ENCODE measurements around the gene SYNJ1. TPM values are rescaled to one million over a fixed set of nuclear protein-coding genes. Genes with fewer than 3 reads are reported as not detected.

The SYNJ1 gene
- total and polyA plus RNA-seq, 2 of the 13 experiments (the other 11 are each of a cell fraction or from before 2014, with no cell fraction given) = 2.0 to 2.7 TPM

DNA sequence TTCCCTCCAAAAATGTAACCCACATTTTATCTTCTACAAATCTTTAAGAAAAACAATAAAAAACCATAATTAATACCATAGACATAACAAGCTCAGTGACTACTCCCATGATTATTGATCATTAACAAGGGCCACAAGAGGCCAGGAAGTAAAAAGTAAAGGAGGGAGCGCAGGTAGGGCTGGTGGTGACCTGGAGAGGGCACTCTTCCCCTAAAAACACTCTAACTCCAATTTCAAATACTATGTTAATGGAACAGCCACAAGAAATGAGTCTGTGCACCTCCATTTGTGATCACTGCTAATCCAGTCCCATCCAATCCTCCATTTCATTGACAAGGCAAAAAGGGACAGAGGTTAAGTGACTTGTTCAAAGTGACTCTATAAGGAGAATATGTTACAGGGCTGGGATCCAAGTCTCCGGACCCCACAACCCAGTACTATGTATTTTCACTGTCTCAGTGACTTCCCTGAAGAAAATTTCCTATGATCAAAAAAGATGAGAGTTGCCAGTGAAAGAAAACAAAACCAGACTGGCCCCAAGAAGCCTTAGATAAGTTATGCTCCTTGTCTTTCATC lies 74.4 kb downstream of the SYNJ1 start (continued):
- TF ChIP-seq, protein P1, sequence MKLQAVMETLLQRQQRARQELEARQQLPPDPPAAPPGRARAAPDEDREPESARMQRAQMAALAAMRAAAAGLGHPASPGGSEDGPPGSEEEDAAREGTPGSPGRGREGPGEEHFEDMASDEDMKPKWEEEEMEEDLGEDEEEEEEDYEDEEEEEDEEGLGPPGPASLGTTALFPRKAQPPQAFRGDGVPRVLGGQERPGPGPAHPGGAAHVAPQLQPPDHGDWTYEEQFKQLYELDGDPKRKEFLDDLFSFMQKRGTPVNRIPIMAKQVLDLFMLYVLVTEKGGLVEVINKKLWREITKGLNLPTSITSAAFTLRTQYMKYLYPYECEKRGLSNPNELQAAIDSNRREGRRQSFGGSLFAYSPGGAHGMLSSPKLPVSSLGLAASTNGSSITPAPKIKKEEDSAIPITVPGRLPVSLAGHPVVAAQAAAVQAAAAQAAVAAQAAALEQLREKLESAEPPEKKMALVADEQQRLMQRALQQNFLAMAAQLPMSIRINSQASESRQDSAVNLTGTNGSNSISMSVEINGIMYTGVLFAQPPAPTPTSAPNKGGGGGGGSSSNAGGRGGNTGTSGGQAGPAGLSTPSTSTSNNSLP (IDR thresholded peaks at IDR 0.05; ENCODE audit: low read depth, low read length) = no peak
- TF ChIP-seq, protein P2, sequence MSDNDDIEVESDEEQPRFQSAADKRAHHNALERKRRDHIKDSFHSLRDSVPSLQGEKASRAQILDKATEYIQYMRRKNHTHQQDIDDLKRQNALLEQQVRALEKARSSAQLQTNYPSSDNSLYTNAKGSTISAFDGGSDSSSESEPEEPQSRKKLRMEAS (IDR thresholded peaks at IDR 0.05) = no peak
- TF ChIP-seq, protein P3, sequence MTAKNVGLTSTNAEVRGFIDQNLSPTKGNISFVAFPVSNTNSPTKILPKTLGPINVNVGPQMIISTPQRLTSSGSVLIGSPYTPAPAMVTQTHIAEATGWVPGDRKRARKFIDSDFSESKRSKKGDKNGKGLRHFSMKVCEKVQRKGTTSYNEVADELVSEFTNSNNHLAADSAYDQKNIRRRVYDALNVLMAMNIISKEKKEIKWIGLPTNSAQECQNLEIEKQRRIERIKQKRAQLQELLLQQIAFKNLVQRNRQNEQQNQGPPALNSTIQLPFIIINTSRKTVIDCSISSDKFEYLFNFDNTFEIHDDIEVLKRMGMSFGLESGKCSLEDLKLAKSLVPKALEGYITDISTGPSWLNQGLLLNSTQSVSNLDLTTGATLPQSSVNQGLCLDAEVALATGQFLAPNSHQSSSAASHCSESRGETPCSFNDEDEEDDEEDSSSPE (CRISPR knock-in tag; IDR thresholded peaks at IDR 0.05) = no peak
- no peak for TF ChIP-seq NR2C2 (CRISPR knock-in tag; IDR thresholded peaks at IDR 0.05; ENCODE audit: borderline replicate concordance)

DNA sequence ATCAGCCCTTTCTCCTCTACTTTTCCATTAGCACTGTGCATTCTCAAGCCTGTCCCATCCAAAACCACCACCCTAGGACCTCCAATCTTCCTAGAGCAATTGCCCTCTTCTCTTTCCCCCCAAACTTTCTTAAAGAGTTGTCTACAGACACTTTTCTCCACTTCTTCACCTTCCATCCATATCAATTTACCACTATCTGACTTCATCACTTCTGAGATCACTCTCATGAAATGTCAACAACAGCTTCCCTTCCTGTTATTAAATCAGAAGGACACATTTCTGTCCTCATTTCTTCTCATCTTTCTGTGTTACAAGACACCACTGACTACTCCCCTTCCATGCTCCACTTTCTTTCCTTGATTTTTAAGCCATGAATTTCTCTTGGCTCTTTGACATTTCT lies 79.6 kb downstream of the SYNJ1 start:
- FAIRE-seq (no peak), ATAC-seq (no peak), DNase-seq (ENCODE audit: low spot score) (no peak)
- Histone ChIP-seq H4K20me1 (ENCODE audit: insufficient read depth, low read length) (no peaks in the 10 kb centered on the region), H3K4me3 (replicated peaks in 1 of 3; ENCODE audit: insufficient read depth in 1 of 3, low read depth in 2 of 3, low read length in 3 of 3) (no peak overlapping the region), H3K4me1 (ENCODE audit: insufficient read depth, low read length) (no peaks in the 10 kb centered on the region), H3K36me3 (replicated peaks in 1 of 2; ENCODE audit: control insufficient read depth in 1 of 2, insufficient read depth in 2 of 2, low read length in 2 of 2) (peaks cover 0 to 3% of the 10 kb centered on the region in 2 experiments; a peak in 1 of 5 replicates), H3K9me3 (ENCODE audit: low read length) (no peaks in the 10 kb centered on the region), H3K4me2 (ENCODE audit: low read depth, low read length) (no peak overlapping the region), H3K27me3 (ENCODE audit: control insufficient read depth in 1 of 2, insufficient read depth in 2 of 2, low read length in 2 of 2) (no peaks in the 10 kb centered on the region), H3K79me2 (ENCODE audit: insufficient read depth, low read length) (no peaks in the 10 kb centered on the region), H3K9ac (ENCODE audit: insufficient read depth, low read depth, low read length) (no peak overlapping the region), H2AFZ (ENCODE audit: low read length) (no peak overlapping the region), H3K27ac (ENCODE audit: extremely low read length, insufficient read depth, low read length) (no peak overlapping the region)
- BruUV-seq (replicated peaks) = no TSS peak
- CTCF ChIA-PET (ENCODE audit: low intra/inter-chr PET ratio, low total read pairs) = no interaction called here
- POLR2A ChIA-PET = no interaction called here
- intact Hi-C loops (cut with micrococcal nuclease; ENCODE audit: unreplicated experiment) = no loop called here
- in situ Hi-C loops (cut with HindIII; ENCODE audit: extremely low pct_ligation_motif_present, low pct_unique_long_range_greater_than_20kb) = no loop called here
- no peak for TF ChIP-seq ZNF264 (CRISPR knock-in tag; IDR thresholded peaks at IDR 0.05)
- no peak for TF ChIP-seq RBM39 (IDR thresholded peaks at IDR 0.05; ENCODE audit: low read depth, low read length, poor library complexity, severe bottlenecking)
- no peak for TF ChIP-seq GPN1 (CRISPR knock-in tag; IDR thresholded peaks at IDR 0.05; ENCODE audit: borderline replicate concordance)
- no peak for TF ChIP-seq ARHGAP35 (CRISPR knock-in tag; IDR thresholded peaks at IDR 0.05; ENCODE audit: borderline replicate concordance)
- TF ChIP-seq ZNF570 (CRISPR knock-in tag; IDR thresholded peaks at IDR 0.05; ENCODE audit: borderline replicate concordance) = no peak
- TF ChIP-seq, protein P4, sequence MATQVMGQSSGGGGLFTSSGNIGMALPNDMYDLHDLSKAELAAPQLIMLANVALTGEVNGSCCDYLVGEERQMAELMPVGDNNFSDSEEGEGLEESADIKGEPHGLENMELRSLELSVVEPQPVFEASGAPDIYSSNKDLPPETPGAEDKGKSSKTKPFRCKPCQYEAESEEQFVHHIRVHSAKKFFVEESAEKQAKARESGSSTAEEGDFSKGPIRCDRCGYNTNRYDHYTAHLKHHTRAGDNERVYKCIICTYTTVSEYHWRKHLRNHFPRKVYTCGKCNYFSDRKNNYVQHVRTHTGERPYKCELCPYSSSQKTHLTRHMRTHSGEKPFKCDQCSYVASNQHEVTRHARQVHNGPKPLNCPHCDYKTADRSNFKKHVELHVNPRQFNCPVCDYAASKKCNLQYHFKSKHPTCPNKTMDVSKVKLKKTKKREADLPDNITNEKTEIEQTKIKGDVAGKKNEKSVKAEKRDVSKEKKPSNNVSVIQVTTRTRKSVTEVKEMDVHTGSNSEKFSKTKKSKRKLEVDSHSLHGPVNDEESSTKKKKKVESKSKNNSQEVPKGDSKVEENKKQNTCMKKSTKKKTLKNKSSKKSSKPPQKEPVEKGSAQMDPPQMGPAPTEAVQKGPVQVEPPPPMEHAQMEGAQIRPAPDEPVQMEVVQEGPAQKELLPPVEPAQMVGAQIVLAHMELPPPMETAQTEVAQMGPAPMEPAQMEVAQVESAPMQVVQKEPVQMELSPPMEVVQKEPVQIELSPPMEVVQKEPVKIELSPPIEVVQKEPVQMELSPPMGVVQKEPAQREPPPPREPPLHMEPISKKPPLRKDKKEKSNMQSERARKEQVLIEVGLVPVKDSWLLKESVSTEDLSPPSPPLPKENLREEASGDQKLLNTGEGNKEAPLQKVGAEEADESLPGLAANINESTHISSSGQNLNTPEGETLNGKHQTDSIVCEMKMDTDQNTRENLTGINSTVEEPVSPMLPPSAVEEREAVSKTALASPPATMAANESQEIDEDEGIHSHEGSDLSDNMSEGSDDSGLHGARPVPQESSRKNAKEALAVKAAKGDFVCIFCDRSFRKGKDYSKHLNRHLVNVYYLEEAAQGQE (IDR thresholded peaks at IDR 0.05; ENCODE audit: borderline replicate concordance in 1 of 2, low read depth in 1 of 2, low read length in 2 of 2) = no peak
- TF ChIP-seq ZFP37 (CRISPR knock-in tag; IDR thresholded peaks at IDR 0.05; ENCODE audit: borderline replicate concordance) = no peak
- TF ChIP-seq, protein P5, sequence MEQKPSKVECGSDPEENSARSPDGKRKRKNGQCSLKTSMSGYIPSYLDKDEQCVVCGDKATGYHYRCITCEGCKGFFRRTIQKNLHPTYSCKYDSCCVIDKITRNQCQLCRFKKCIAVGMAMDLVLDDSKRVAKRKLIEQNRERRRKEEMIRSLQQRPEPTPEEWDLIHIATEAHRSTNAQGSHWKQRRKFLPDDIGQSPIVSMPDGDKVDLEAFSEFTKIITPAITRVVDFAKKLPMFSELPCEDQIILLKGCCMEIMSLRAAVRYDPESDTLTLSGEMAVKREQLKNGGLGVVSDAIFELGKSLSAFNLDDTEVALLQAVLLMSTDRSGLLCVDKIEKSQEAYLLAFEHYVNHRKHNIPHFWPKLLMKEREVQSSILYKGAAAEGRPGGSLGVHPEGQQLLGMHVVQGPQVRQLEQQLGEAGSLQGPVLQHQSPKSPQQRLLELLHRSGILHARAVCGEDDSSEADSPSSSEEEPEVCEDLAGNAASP (CRISPR knock-in tag; IDR thresholded peaks at IDR 0.05; ENCODE audit: borderline replicate concordance) = no peak
- no peak for TF ChIP-seq ZNF850 (CRISPR knock-in tag; conservative IDR thresholded peaks at IDR 0.05)
